AG09309 (cell line): ENCODE measurements around the gene LDLRAD4.

Source experiments
- DNase-seq: peaks from one replicate; pipeline ENCODE4 v3.0.0-alpha.2; 2010; ENCODE audit warnings: low read depth
- H3K4me3 ChIP-seq: 2 replicates; pipeline ENCODE4 v1.5.1; 2011; ENCODE audit warnings: mild to moderate bottlenecking, low read depth, low read length, moderate library complexity; ENCODE audit not compliant: control insufficient read depth
- TF ChIP-seq, protein P1 (sequence below): IDR thresholded peaks from 2 replicates; pipeline ENCODE4 v1.5.1; 2011; ENCODE audit warnings: mild to moderate bottlenecking, low read depth, low read length, inconsistent platforms; ENCODE audit not compliant: insufficient read depth, control insufficient read depth; ENCODE audit errors: missing control alignments

The LDLRAD4 gene

DNA sequence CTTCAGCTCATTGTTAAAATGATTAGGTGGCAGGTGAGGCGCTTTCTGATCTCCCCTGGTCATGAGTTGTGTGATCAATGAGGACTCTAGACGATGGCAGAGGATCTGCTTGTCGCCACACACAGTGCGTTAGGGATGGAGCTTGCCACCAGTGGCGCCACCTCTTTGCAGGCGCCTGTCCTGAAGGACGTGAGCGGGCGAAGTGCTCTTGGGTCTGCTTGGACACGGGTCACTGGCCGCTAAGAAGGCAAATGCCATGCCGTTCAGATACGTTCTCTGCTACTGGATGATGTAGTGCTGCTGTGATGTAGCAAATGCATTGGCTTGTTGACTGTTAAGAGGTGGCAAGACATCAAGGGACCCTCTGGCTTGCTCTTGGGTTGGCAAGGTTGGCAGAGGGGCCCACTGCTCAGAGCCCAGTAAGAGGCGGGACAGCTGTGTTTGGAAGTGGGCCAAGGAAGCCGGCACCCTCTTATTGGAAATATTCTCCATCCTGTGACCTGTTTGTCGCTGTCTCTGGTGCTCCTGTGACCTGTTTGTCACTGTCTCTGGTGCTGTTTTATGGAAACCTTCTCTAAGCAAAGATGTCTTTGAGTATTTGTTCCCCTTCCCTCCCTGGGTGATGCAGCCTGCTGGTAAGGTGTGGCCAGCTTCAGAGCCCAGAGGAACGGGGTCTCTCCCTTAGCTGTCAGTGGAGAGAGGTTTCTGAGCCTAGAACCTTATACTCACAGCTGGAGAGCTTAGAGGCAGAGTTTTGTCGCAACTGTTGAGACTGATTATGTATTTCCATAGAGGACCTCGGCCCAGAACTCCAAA is 14.6 kb downstream of the LDLRAD4 start:
- TF ChIP-seq, protein P1, sequence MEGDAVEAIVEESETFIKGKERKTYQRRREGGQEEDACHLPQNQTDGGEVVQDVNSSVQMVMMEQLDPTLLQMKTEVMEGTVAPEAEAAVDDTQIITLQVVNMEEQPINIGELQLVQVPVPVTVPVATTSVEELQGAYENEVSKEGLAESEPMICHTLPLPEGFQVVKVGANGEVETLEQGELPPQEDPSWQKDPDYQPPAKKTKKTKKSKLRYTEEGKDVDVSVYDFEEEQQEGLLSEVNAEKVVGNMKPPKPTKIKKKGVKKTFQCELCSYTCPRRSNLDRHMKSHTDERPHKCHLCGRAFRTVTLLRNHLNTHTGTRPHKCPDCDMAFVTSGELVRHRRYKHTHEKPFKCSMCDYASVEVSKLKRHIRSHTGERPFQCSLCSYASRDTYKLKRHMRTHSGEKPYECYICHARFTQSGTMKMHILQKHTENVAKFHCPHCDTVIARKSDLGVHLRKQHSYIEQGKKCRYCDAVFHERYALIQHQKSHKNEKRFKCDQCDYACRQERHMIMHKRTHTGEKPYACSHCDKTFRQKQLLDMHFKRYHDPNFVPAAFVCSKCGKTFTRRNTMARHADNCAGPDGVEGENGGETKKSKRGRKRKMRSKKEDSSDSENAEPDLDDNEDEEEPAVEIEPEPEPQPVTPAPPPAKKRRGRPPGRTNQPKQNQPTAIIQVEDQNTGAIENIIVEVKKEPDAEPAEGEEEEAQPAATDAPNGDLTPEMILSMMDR = no peak
- H3K4me3 ChIP-seq = no peak overlapping the region
- no peak for DNase-seq

DNA sequence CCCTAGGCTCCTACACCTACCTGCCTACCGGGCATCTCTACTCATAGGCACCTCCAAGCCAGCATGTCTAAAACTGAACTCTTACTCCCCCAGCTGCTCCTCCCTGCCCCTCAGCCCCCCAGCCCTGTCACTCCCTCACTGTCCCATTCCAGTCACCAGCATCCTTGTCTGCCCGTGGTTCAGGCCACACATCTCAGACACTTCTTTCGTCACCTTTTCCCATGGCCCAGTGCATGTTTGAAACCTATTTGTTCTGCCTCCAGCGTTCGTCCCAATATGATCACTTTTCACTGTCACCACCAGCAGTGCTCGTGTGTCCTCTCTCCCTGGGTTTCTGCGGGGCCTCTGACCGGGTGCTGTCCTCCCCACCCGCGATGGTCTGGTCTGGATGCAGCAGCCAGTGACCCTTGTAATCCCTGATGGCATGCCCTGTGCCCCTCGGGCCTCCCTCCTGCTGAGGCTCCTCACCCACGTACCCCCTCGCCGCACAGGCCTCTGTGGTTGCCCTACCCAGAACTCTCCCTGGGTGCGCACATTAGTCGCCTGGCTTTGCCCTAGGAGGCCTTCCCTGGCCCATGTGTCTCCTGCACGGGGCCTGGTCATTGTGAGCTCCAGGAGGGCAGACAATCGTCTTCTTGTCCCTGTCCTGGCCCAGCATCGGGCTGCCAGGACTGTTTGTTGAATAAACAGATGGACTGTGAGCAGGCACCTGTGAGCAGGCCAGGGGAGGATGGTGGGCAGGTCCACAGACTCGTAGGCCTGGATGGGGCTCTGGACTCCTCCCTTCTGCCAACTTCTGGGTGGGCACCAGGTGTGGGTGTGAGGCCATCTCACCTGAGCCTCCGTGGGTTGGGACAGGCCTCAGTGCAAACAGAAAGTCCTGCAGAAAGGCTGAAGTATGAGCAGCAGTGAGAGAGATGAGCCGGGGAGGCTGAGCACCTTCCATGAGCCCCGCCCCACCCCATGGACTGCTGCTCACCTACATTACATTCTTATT is 15.5 kb downstream of the LDLRAD4 start:
- no peak for DNase-seq
- TF ChIP-seq, protein P1 = no peak
- no peak overlapping the region for H3K4me3 ChIP-seq

DNA sequence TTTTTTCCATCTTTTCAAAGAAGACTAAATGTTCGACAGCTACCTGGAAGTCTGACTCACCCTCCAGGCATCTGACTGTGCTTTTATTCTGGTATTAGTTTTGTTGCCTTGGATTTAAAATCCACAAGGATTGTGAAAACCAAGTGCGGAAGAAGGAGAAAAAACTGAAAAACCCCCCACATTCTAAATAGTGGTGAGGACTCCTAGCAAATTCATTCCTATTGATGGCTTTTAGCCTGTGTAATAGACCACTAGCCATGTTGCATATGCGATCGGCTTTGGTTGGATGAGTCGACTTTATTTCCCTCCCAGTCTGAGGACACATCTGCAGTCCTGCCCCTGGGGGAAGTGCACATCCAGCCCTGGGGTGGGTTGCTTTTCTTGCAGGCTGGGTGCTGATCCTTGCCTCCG is 16.9 kb downstream of the LDLRAD4 start:
- no peak for DNase-seq
- TF ChIP-seq, protein P1 = no peak

DNA sequence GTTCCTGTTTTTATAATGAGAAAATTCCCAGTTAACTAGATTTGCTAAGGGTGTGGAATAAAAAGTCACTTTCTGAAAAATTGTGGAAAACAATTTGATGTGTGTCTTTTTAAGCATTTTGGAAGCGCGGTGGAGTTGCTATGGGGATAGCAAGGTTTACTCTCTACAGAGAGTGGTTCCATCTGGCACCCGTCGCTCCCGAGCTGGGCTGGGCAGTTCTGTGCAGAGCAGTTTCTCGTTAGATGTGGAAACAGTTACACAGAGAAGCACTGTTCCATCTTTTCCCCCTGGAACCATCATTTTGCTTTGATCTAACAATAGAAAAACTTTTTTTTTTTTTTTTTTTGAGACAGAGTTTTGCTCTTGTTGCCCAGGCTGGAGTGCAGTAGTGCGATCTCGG is 17.4 kb downstream of the LDLRAD4 start:
- DNase-seq = no peak
- H3K4me3 ChIP-seq = no peak overlapping the region
- TF ChIP-seq, protein P1 = no peak

More for the DNA sequence above, 16.9 kb downstream of the LDLRAD4 start:
- no peak overlapping the region for H3K4me3 ChIP-seq

DNA sequence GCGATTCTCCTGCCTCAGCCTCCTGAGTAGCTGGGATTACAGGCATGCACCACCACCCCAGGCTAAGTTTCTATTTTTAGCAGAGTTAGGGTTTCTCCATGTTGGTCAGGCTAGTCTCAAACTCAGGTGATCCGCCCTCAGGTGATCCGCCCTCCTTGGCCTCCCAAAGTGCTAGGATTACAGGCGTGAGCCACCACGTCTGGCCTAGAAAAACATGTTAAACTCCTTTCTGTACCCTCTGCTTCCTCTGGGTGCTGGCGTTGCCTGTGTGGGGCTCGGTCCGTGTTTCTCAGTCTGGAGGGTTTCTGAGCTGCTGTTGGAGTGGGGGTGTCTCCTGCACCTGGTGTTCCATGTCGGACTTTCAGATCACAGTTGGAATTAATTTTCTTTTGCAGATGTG is 17.9 kb downstream of the LDLRAD4 start:
- DNase-seq = no peak
- H3K4me3 ChIP-seq = no peak overlapping the region
- TF ChIP-seq, protein P1 = no peak

DNA sequence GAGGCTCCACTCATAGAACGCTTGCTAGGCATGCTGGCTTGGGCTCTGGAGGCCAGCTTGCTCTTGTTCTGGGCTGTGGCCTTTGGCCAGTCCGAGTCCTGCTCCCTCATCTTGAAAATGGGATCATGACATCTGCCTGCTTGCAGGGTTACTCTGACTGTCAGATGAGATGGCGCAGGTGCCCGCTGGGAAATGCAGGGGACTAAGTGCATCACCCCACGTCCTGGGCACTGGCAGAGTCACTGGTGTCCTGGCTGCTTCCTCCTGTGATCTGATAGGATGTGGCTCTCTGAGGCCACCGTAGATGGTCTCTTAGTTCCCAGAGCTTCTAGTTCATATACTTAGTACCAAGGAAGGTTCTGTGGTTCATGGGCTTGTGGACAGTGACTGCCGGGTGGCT is 18.5 kb downstream of the LDLRAD4 start:
- DNase-seq = no peak
- no peak overlapping the region for H3K4me3 ChIP-seq
- TF ChIP-seq, protein P1 = no peak
